Lung (tissue), 12 donors: ENCODE measurements around the gene ERC2. TPM values are rescaled to one million over a fixed set of nuclear protein-coding genes. Genes with fewer than 3 reads are reported as not detected.

Experiments
- ATAC-seq: fragments of 200-7000 bp; cut with Tn5 transposase; one replicate; pipeline ENCODE4 v1.9.1; 2020; ENCODE audit warnings: moderate number of reproducible peaks; ENCODE audit not compliant: insufficient read depth, low FRiP score
- DNase-seq, 3 donors: peaks; one replicate each; pipeline ENCODE4 v3.0.0-alpha.2; 2013 to 2017
- H3K27ac ChIP-seq, 2 donors: one replicate each; pipeline ENCODE4 v1.5.1; 2013; ENCODE audit warnings: mild to moderate bottlenecking in 2 of 2, moderate library complexity in 2 of 2, control low read depth in 1 of 2, inconsistent platforms in 1 of 2, low read depth in 1 of 2, low read length in 1 of 2
- H3K27me3 ChIP-seq, 3 donors: one replicate each; pipeline ENCODE4 v1.5.1; 2013; ENCODE audit warnings: low read length in 2 of 3; ENCODE audit not compliant: control insufficient read depth in 3 of 3, insufficient read depth in 3 of 3
- H3K36me3 ChIP-seq, 4 donors: one replicate each; pipeline ENCODE4 v1.5.1; 2013; ENCODE audit warnings: low read length in 4 of 4, mild to moderate bottlenecking in 1 of 4, moderate library complexity in 1 of 4; ENCODE audit not compliant: control insufficient read depth in 4 of 4, insufficient read depth in 4 of 4
- H3K4me1 ChIP-seq, 5 donors: one replicate each; pipeline ENCODE4 v1.5.1; 2013; ENCODE audit warnings: low read length in 5 of 5, mild to moderate bottlenecking in 2 of 5, moderate library complexity in 1 of 5; ENCODE audit not compliant: control insufficient read depth in 5 of 5, insufficient read depth in 5 of 5
- H3K4me3 ChIP-seq: one replicate; pipeline ENCODE4 v1.5.1; 2013; ENCODE audit warnings: mild to moderate bottlenecking, control low read depth, moderate library complexity
- H3K9ac ChIP-seq, 2 donors: one replicate each; pipeline ENCODE4 v1.5.1; 2013; ENCODE audit warnings: low read length in 2 of 2, control low read depth in 1 of 2; ENCODE audit not compliant: insufficient read depth in 1 of 2
- H3K9me3 ChIP-seq, 4 donors: one replicate each; pipeline ENCODE4 v1.5.1; 2013; ENCODE audit warnings: low read length in 3 of 4, mild to moderate bottlenecking in 1 of 4, moderate library complexity in 1 of 4; ENCODE audit not compliant: control insufficient read depth in 4 of 4, insufficient read depth in 3 of 4
- CTCF ChIP-seq: IDR thresholded peaks from 2 replicates; pipeline ENCODE4 v1.5.1; 2012; ENCODE audit warnings: mild to moderate bottlenecking; ENCODE audit errors: control extremely low read depth, extremely low read depth
- WGBS, 2 donors: extraction: QIAGEN DNeasy Blood & Tissue Kit; methylation state at CpG; one replicate each; pipeline ENCODE4 v1.1.7; 2013; 5-methylcytosine and 5-hydroxymethylcytosine counted together
- polyA plus RNA-seq, 2 donors: library from polyadenylated mRNA; stranded (reverse); fragments of 200-250 nt; gene quantifications; one replicate each; pipeline ENCODE4 v1.2.1, GENCODE V29; 2013
- total RNA-seq, 2 donors: library from RNA; depleted of rRNA in 1 of 2; stranded (reverse); fragments of >200 nt in 1 of 2; gene quantifications; one replicate each; pipeline ENCODE4 v1.2.1, GENCODE V29; 2014 to 2021
- donor health status: control.
- donor health status: control.
- donor health status: Bipolar disorder and iron deficiency.
- donor health status: healthy.
- donor health status: DM: yes; HTN: yes; CAD: no.

ERC2 gene
- total and polyA plus RNA-seq, 4 donors, result 0.20 to 3.5 (median 0.97) TPM

GRCh38 chr3:55601366-55602080, 866.7 kb downstream of the ERC2 start:
- 31 to 42% methylated on average over 10 of the region's 10 CpGs for WGBS, 2 donors
- ATAC-seq (no peak), DNase-seq (peak in 1 of 3 donors; percentile 35)

GRCh38 chr3:55598224-55598623, 870.0 kb downstream of the ERC2 start:
- H3K36me3 ChIP-seq, result no peaks in the 10 kb centered on the region
- peaks cover 0 to 2% (median 0%) of the 10 kb centered on the region in 3 donors for H3K27me3 ChIP-seq
- H3K4me3 ChIP-seq, result no peak overlapping the region
- ATAC-seq (no peak), DNase-seq (no peak)
- no peak for TF ChIP-seq CTCF
- WGBS, 2 donors, result 90 to 91% methylated on average over 2 of the region's 2 CpGs
- H3K9me3 ChIP-seq, result peaks cover 0 to 1% (median 0%) of the 10 kb centered on the region in 4 donors
- H3K9ac ChIP-seq, result no peak overlapping the region
- H3K4me1 ChIP-seq, result no peaks in the 10 kb centered on the region
- H3K27ac ChIP-seq, result no peak overlapping the region

More at GRCh38 chr3:55601366-55602080, 866.7 kb downstream of the ERC2 start:
- Histone ChIP-seq H3K9me3 (peaks cover 0 to 3% (median 0%) of the 10 kb centered on the region in 4 donors), H3K9ac (no peak overlapping the region), H3K4me3 (no peak overlapping the region), H3K36me3 (no peaks in the 10 kb centered on the region), H3K27me3 (peaks cover 0 to 2% (median 0%) of the 10 kb centered on the region in 3 donors), H3K4me1 (no peaks in the 10 kb centered on the region), H3K27ac (no peak overlapping the region)
- no peak for TF ChIP-seq CTCF

- no peak for DNase-seq
- Histone ChIP-seq H3K4me3 (no peak overlapping the region), H3K27me3 (peaks cover 0 to 2% (median 0%) of the 10 kb centered on the region in 3 donors), H3K9ac (no peak overlapping the region), H3K9me3 (peaks cover 0 to 1% (median 0%) of the 10 kb centered on the region in 4 donors), H3K27ac (no peak overlapping the region), H3K4me1 (no peaks in the 10 kb centered on the region), H3K36me3 (no peaks in the 10 kb centered on the region)
- WGBS, 2 donors, result 93 to 96% methylated on average over 4 of the region's 4 CpGs
- no peak for TF ChIP-seq CTCF
- ATAC-seq, result no peak
Observed at GRCh38 chr3:55597641-55598040, 870.6 kb downstream of the ERC2 start.
